HepG2 (cell line): ENCODE measurements around the gene PEX14. TPM values are rescaled to one million over a fixed set of nuclear protein-coding genes. Genes with fewer than 3 reads are reported as not detected.

Experiments used
- ATAC-seq: fragments of 200-7000 bp; cut with Tn5 transposase; 3 replicates; pipeline ENCODE4 v1.9.1; 2020; ENCODE audit warnings: mild to moderate bottlenecking, moderate library complexity
- BruUV-seq: library from RNA; stranded (reverse); fragments of 400-500 nt; replicated peaks from 2 replicates; lab custom pipeline; 2021; lab: Mats Ljungman, UMichigan
- CTCF ChIA-PET: fragments of 300-600 bp; formaldehyde crosslinking; extraction: SDS; loops from one replicate; lab custom pipeline; 2021; ENCODE audit warnings: low total read pairs, inconsistent platforms, low intra/inter-chr PET ratio; lab: Yijun Ruan, JAX
- POLR2A ChIA-PET: fragments of 350-600 bp; sonication (Branson Sonifier 250); formaldehyde crosslinking; loops from one replicate; lab custom pipeline; 2020; ENCODE audit warnings: antibody characterized with exemption, inconsistent platforms; lab: Yijun Ruan, JAX
- DNase-seq: peaks from one replicate; pipeline ENCODE4 v3.0.0-alpha.2; 2015; ENCODE audit warnings: low spot score
- FAIRE-seq: peaks from 3 replicates; lab custom pipeline; 2011; peaks lifted over from hg19 to GRCh38; lab: Jason Lieb, UNC
- H2AFZ ChIP-seq: one replicate; pipeline ENCODE4 v1.6.1; 2011; ENCODE audit warnings: low read length, inconsistent platforms
- H3K27ac ChIP-seq: fragments of 300-600 bp; 3 replicates; pipeline ENCODE4 v1.8.0; 2011; ENCODE audit warnings: mixed run types, mild to moderate bottlenecking, mixed read lengths, low read length, inconsistent platforms; ENCODE audit not compliant: insufficient read depth; ENCODE audit errors: extremely low read length
- H3K27me3 ChIP-seq, 2 experiments: fragments of 200-600 bp in 1 of 2; 2 replicates in 1 of 2; 3 replicates in 1 of 2; pipeline versions ENCODE4 v1.6.0 to v1.8.0; 2011; ENCODE audit warnings: low read length in 2 of 2, mild to moderate bottlenecking in 2 of 2, moderate library complexity in 2 of 2, inconsistent platforms in 1 of 2; ENCODE audit not compliant: insufficient read depth in 2 of 2, control insufficient read depth in 1 of 2
- H3K36me3 ChIP-seq, 2 experiments: fragments of 200-600 bp in 1 of 2; replicated peaks in 1 of 2; 2 replicates in 1 of 2; 3 replicates in 1 of 2; pipeline versions ENCODE4 v1.5.1 to v1.8.0; 2011; ENCODE audit warnings: low read length in 2 of 2, inconsistent platforms in 1 of 2; ENCODE audit not compliant: insufficient read depth in 2 of 2, control insufficient read depth in 1 of 2
- H3K4me1 ChIP-seq: 2 replicates; pipeline ENCODE4 v1.5.1; 2012; ENCODE audit warnings: low read length, inconsistent platforms; ENCODE audit not compliant: insufficient read depth
- H3K4me2 ChIP-seq: 2 replicates; pipeline ENCODE4 v1.6.0; 2011; ENCODE audit warnings: low read depth, low read length, inconsistent platforms
- H3K4me3 ChIP-seq, 3 experiments: fragments of 200-600 bp in 1 of 3; sonication (generic), shearing (Covaris generic) in 1 of 3; replicated peaks in 1 of 3; 2 replicates each; pipeline ENCODE4 v1.5.1; 2011 to 2016; ENCODE audit warnings: low read length in 3 of 3, inconsistent platforms in 2 of 3, low read depth in 2 of 3, mild to moderate bottlenecking in 2 of 3, control low read depth in 1 of 3, mixed read lengths in 1 of 3; ENCODE audit not compliant: insufficient read depth in 1 of 3
- H3K79me2 ChIP-seq: one replicate; pipeline ENCODE4 v1.6.1; 2011; ENCODE audit warnings: low read length, inconsistent platforms; ENCODE audit not compliant: insufficient read depth
- H3K9ac ChIP-seq: 2 replicates; pipeline ENCODE4 v1.6.0; 2011; ENCODE audit warnings: mild to moderate bottlenecking, low read depth, low read length, inconsistent platforms; ENCODE audit not compliant: insufficient read depth
- H3K9me3 ChIP-seq: 2 replicates; pipeline ENCODE4 v1.5.1; 2012; ENCODE audit warnings: mild to moderate bottlenecking, low read length
- H4K20me1 ChIP-seq: 2 replicates; pipeline ENCODE4 v1.6.0; 2011; ENCODE audit warnings: inconsistent platforms, mild to moderate bottlenecking, low read length, moderate library complexity; ENCODE audit not compliant: insufficient read depth
- AHR ChIP-seq: IDR thresholded peaks from 2 replicates; pipeline ENCODE4 v1.6.1; 2018; ENCODE audit warnings: missing genetic modification reagents, missing compliant biosample characterization
- ASH2L ChIP-seq: fragments of 300-600, 200-600 bp; sonication (generic); IDR thresholded peaks from 2 replicates; pipeline ENCODE4 v1.7.0; 2017; ENCODE audit warnings: low read depth, mild to moderate bottlenecking, moderate library complexity, mixed read lengths, low read length; ENCODE audit not compliant: insufficient read length
- ATAD3A ChIP-seq: sonication (generic); formaldehyde crosslinking; IDR thresholded peaks from 2 replicates; pipeline ENCODE4 v1.4.0; 2020; ENCODE audit warnings: missing genetic modification reagents
- CSRNP1 ChIP-seq: sonication (generic); formaldehyde crosslinking; IDR thresholded peaks from 2 replicates; pipeline ENCODE4 v1.8.1; 2023; ENCODE audit warnings: mild to moderate bottlenecking, missing genetic modification reagents
- KMT2B ChIP-seq: IDR thresholded peaks from 2 replicates; pipeline ENCODE4 v1.6.1; 2016; ENCODE audit warnings: missing genetic modification reagents, missing compliant biosample characterization
- MYC ChIP-seq: sonication (generic); formaldehyde crosslinking; IDR thresholded peaks from 2 replicates; pipeline ENCODE4 v1.9.0; 2021; ENCODE audit warnings: missing genetic modification reagents, borderline replicate concordance
- MZF1 ChIP-seq: sonication (generic); formaldehyde crosslinking; IDR thresholded peaks from 2 replicates; pipeline ENCODE4 v1.8.1; 2023; ENCODE audit warnings: mild to moderate bottlenecking, missing genetic modification reagents, borderline replicate concordance
- NBN ChIP-seq: fragments of 450-650 bp; conservative IDR thresholded peaks from 2 replicates; pipeline ENCODE4 v1.6.1; 2017
- NCOA2 ChIP-seq: sonication (generic); formaldehyde crosslinking; IDR thresholded peaks from 2 replicates; pipeline ENCODE4 v1.8.0; 2022; ENCODE audit warnings: inconsistent platforms
- NR2F6 ChIP-seq, 2 experiments: IDR thresholded peaks; 2 replicates each; pipeline ENCODE4 v1.6.1; 2016; ENCODE audit warnings: antibody characterized with exemption in 1 of 2, mild to moderate bottlenecking in 1 of 2
- POLR2A ChIP-seq, 2 experiments: IDR thresholded peaks; 2 replicates each; pipeline ENCODE4 v1.6.1; 2011; ENCODE audit warnings: low read depth in 2 of 2, low read length in 2 of 2, mild to moderate bottlenecking in 1 of 2, moderate library complexity in 1 of 2; ENCODE audit not compliant: insufficient read depth in 1 of 2
- THAP8 ChIP-seq: sonication (generic); formaldehyde crosslinking; IDR thresholded peaks from 2 replicates; pipeline ENCODE4 v1.5.1; 2020; ENCODE audit warnings: missing genetic modification reagents, mild to moderate bottlenecking, borderline replicate concordance
- ZNF260 ChIP-seq: sonication (generic); formaldehyde crosslinking; IDR thresholded peaks from 2 replicates; pipeline ENCODE4 v1.4.0; 2020; ENCODE audit warnings: missing genetic modification reagents, low read depth, mild to moderate bottlenecking, borderline replicate concordance
- ZNF414 ChIP-seq: sonication (generic); formaldehyde crosslinking; IDR thresholded peaks from 2 replicates; pipeline ENCODE4 v1.5.0; 2020; ENCODE audit warnings: missing genetic modification reagents
- ZNF430 ChIP-seq: sonication (generic); formaldehyde crosslinking; IDR thresholded peaks from 2 replicates; pipeline ENCODE4 v1.9.0; 2021; ENCODE audit warnings: mild to moderate bottlenecking, missing genetic modification reagents
- ZNF747 ChIP-seq: sonication (generic); formaldehyde crosslinking; IDR thresholded peaks from 2 replicates; pipeline ENCODE4 v1.8.1; 2023; ENCODE audit warnings: missing genetic modification reagents, mild to moderate bottlenecking, borderline replicate concordance
- ZNF772 ChIP-seq: sonication (generic); formaldehyde crosslinking; IDR thresholded peaks from 2 replicates; pipeline ENCODE4 v1.5.0; 2020; ENCODE audit warnings: mild to moderate bottlenecking, missing genetic modification reagents
- WGBS: methylation state at CpG from one replicate; pipeline ENCODE4 v1.1.6; 2017; ENCODE audit warnings: low lambda C conversion rate; 5-methylcytosine and 5-hydroxymethylcytosine counted together
- in situ Hi-C: cut with HindIII; loops from 2 replicates; pipeline ENCODE4 v1.10.0; 2017; ENCODE audit warnings: low pct_unique_long_range_greater_than_20kb; ENCODE audit not compliant: extremely low pct_ligation_motif_present
- intact Hi-C: fragments of 100-400 bp; cut with micrococcal nuclease; formaldehyde crosslinking; loops from one replicate; pipeline ENCODE4 v1.10.0; 2022; ENCODE audit not compliant: unreplicated experiment
- polyA plus RNA-seq, 8 experiments: library from polyadenylated mRNA; depleted of rRNA in 3 of 8; stranded (reverse) in 7 of 8; unstranded in 1 of 8; fragments of >200 nt; fragmentation: Illumina TruSeq in 4 of 8; extraction: Trizol in 4 of 8; gene quantifications; 2 replicates each; pipeline versions ENCODE4 v1.2.1 to v1.2.3, GENCODE V29; 2011 to 2016; ENCODE audit warnings: low read depth in 4 of 8, missing spikeins in 1 of 8, mixed read lengths in 1 of 8; ENCODE audit not compliant: insufficient read depth in 1 of 8
- total RNA-seq, 5 experiments: library from RNA; depleted of rRNA; stranded (reverse); fragments of >200 nt; fragmentation: Illumina TruSeq; extraction: Trizol; gene quantifications; 2 replicates each; pipeline ENCODE4 v1.2.3, GENCODE V29; 2016; ENCODE audit warnings: low read depth in 1 of 5

The PEX14 gene
- total and polyA plus RNA-seq, 2 of the 13 experiments (the other 11 are each of a cell fraction or from before 2014, with no cell fraction given): 6.5 to 9.9 TPM

GRCh38 chr1:10591010-10591409, 116.3 kb downstream of the PEX14 start (continued):
- TF ChIP-seq ZNF414 (no peak), ZNF260 (CRISPR knock-in tag) (no peak), ZNF747 (CRISPR knock-in tag) (no peak)

- no peak overlapping the region for H2AFZ ChIP-seq
- no peak overlapping the region for H3K27ac ChIP-seq
- in situ Hi-C loops (no loop called here), intact Hi-C loops (loop anchor here (10.0 kb wide), 1 partner anchor 78 kb away; no protein-coding TSS in a partner anchor)
- DNase-seq (no peak), ATAC-seq (no peak), FAIRE-seq (no peak)
- H3K4me3 ChIP-seq: no peak overlapping the region
- CTCF ChIA-PET: no interaction called here
- no peak overlapping the region for H3K4me2 ChIP-seq
- no peaks in the 10 kb centered on the region for H3K79me2 ChIP-seq
- peaks cover 29% of the 10 kb centered on the region for H3K4me1 ChIP-seq
- H3K27me3 ChIP-seq: no peaks in the 10 kb centered on the region
- POLR2A ChIA-PET: no interaction called here
- H4K20me1 ChIP-seq: no peaks in the 10 kb centered on the region
- H3K9me3 ChIP-seq: no peaks in the 10 kb centered on the region
- H3K36me3 ChIP-seq: no peaks in the 10 kb centered on the region; a peak in 1 of 5 replicates
- no TSS peak for BruUV-seq
- WGBS: 79% methylated on average over 5 of the region's 5 CpGs
- no peak overlapping the region for H3K9ac ChIP-seq
- TF ChIP-seq MZF1 (CRISPR knock-in tag) (no peak), POLR2A (IDR thresholded peaks at IDR 0.05; ENCODE audit: insufficient read depth in 1 of 2, low read depth in 2 of 2, low read length in 2 of 2) (no peak), AHR (CRISPR knock-in tag) (no peak), CSRNP1 (CRISPR knock-in tag) (no peak), NR2F6 (IDR thresholded peaks at IDR 0.05) (no peak), NR2F6 (CRISPR knock-in tag; IDR thresholded peaks at IDR 0.05) (no peak), ASH2L (no peak), KMT2B (CRISPR knock-in tag) (no peak), MYC (no peak), NCOA2 (CRISPR knock-in tag) (no peak), ZNF772 (CRISPR knock-in tag) (no peak), NBN (no peak), ZNF430 (no peak), THAP8 (CRISPR knock-in tag) (no peak), ATAD3A (CRISPR knock-in tag) (no peak)
Observed at GRCh38 chr1:10592373-10592772, 117.6 kb downstream of the PEX14 start.
